ENCODE measurements around the gene SIX3. TPM values are rescaled to one million over a fixed set of nuclear protein-coding genes. Genes with fewer than 3 reads are reported as not detected.

SIX3 gene
- total RNA-seq, 1 experiment from 2014 or later: not detected

- CTCF ChIA-PET: interaction anchor here (0.9 kb wide), 1 partner anchor 461 kb away, joined by 4 read pairs; no protein-coding TSS in a partner anchor
- peaks cover 41% of the 10 kb centered on the region for H3K27me3 Mint-ChIP-seq (ENCODE audit: insufficient read depth, unreplicated experiment)
- H3K27ac Mint-ChIP-seq (ENCODE audit: low read depth, unreplicated experiment): no peak overlapping the region
- no TSS peak for BruUV-seq (replicated peaks)
- no peak overlapping the region for H3K4me3 Mint-ChIP-seq (ENCODE audit: unreplicated experiment)
- H3K4me1 Mint-ChIP-seq (ENCODE audit: insufficient read depth, unreplicated experiment): peaks cover 8% of the 10 kb centered on the region
- POLR2A ChIA-PET: no interaction called here
- no peaks in the 10 kb centered on the region for H3K9me3 Mint-ChIP-seq (ENCODE audit: unreplicated experiment)
- no peak for DNase-seq (ENCODE audit: unreplicated experiment)
- no peaks in the 10 kb centered on the region for H3K36me3 Mint-ChIP-seq (ENCODE audit: insufficient read depth, unreplicated experiment)
- intact Hi-C loops (cut with micrococcal nuclease): no loop called here
- TF ChIP-seq CTCF (IDR thresholded peaks at IDR 0.05; ENCODE audit: unreplicated experiment): no peak
Observed at GRCh38 chr2:44940732-44941464, 604 bp upstream of the SIX3 start.

- H3K9me3 Mint-ChIP-seq (ENCODE audit: unreplicated experiment): no peaks in the 10 kb centered on the region
- no peak for DNase-seq (ENCODE audit: unreplicated experiment)
- POLR2A ChIA-PET: no interaction called here
- H3K27ac Mint-ChIP-seq (ENCODE audit: low read depth, unreplicated experiment): no peak overlapping the region
- H3K4me3 Mint-ChIP-seq (ENCODE audit: unreplicated experiment): peak overlapping the region; percentile 41
- intact Hi-C loops (cut with micrococcal nuclease): no loop called here
- no TSS peak for BruUV-seq (replicated peaks)
- H3K36me3 Mint-ChIP-seq (ENCODE audit: insufficient read depth, unreplicated experiment): no peaks in the 10 kb centered on the region
- peaks cover 34% of the 10 kb centered on the region for H3K27me3 Mint-ChIP-seq (ENCODE audit: insufficient read depth, unreplicated experiment)
- no peak for TF ChIP-seq CTCF (IDR thresholded peaks at IDR 0.05; ENCODE audit: unreplicated experiment)
- peaks cover 8% of the 10 kb centered on the region for H3K4me1 Mint-ChIP-seq (ENCODE audit: insufficient read depth, unreplicated experiment)
- CTCF ChIA-PET: no interaction called here
Observed at GRCh38 chr2:44942304-44943030, 965 bp downstream of the SIX3 start.

GRCh38 chr2:44943031-44943692 lies 1.7 kb downstream of the SIX3 start:
- Mint-ChIP-seq H3K9me3 (ENCODE audit: unreplicated experiment) (no peaks in the 10 kb centered on the region), H3K27ac (ENCODE audit: low read depth, unreplicated experiment) (no peak overlapping the region), H3K36me3 (ENCODE audit: insufficient read depth, unreplicated experiment) (no peaks in the 10 kb centered on the region), H3K4me3 (ENCODE audit: unreplicated experiment) (no peak overlapping the region), H3K4me1 (ENCODE audit: insufficient read depth, unreplicated experiment) (peaks cover 8% of the 10 kb centered on the region), H3K27me3 (ENCODE audit: insufficient read depth, unreplicated experiment) (peaks cover 34% of the 10 kb centered on the region)
- DNase-seq (ENCODE audit: unreplicated experiment): no peak
- TF ChIP-seq CTCF (IDR thresholded peaks at IDR 0.05; ENCODE audit: unreplicated experiment): no peak
- no TSS peak for BruUV-seq (replicated peaks)
- POLR2A ChIA-PET: no interaction called here
- CTCF ChIA-PET: no interaction called here
- intact Hi-C loops (cut with micrococcal nuclease): no loop called here

- no TSS peak for BruUV-seq (replicated peaks)
- Mint-ChIP-seq H3K4me1 (ENCODE audit: insufficient read depth, unreplicated experiment) (peaks cover 8% of the 10 kb centered on the region), H3K4me3 (ENCODE audit: unreplicated experiment) (no peak overlapping the region), H3K27me3 (ENCODE audit: insufficient read depth, unreplicated experiment) (peaks cover 34% of the 10 kb centered on the region), H3K9me3 (ENCODE audit: unreplicated experiment) (no peaks in the 10 kb centered on the region), H3K36me3 (ENCODE audit: insufficient read depth, unreplicated experiment) (no peaks in the 10 kb centered on the region), H3K27ac (ENCODE audit: low read depth, unreplicated experiment) (no peak overlapping the region)
- DNase-seq (ENCODE audit: unreplicated experiment): no peak
- intact Hi-C loops (cut with micrococcal nuclease): no loop called here
- no peak for TF ChIP-seq CTCF (IDR thresholded peaks at IDR 0.05; ENCODE audit: unreplicated experiment)
- CTCF ChIA-PET: no interaction called here
- POLR2A ChIA-PET: no interaction called here
Observed at GRCh38 chr2:44943693-44944101, 2.2 kb downstream of the SIX3 start.
